Measurements from ENCODE around the gene MUC5B.

Gene MUC5B

DNA sequence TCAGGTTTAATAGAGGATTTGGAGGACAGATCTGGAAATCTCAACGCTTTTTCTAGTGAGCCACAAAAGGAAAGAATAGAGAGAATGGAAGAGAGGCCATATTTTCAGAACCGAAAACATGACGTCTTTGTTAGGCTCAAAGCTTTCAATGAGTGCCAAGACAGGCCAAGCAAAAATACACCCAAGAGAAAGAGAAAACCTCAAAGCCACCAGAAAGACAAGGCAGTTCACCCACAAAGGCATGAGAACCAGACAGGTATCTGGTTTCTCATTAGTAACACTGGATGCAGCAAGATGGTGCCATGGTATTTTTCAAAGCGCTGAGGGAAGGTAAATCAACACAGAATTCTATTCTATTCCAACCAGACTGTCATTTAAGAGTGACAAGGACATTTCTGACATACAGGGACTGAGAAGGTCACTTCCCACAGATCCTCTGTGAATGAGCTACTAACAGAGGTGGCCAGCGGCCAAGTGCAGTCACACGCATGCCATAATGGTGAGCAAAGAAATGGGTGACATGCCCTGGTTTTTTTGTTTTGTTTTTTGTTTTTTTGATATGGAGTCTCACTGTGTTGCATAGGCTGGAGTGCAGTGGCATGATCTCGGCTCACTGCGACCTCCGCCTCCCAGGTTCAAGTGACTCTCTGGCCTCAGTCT lies 44.7 kb downstream of the MUC5B start:
- DNase-seq (ENCODE audit: low read depth), result no peak

DNA sequence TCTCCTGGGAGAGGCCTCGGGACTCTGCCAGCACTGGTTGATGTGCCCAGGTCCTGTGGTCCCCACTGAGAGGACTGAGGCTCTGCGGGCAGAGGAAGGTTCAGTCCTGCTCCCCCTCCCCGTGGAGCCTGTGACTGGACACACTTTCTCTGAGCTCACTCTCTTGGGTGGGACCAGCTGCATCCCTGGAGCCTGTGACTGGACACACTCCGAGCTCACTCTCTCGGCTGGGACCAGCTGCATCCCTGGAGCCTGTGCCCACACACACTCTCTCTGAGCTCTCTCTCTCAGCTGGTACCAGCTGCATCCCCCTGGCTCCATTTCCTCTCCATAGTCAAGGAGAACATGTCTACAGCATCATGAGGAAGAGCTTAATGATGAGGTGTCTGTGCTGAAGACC lies 47.1 kb downstream of the MUC5B start:
- no peak for DNase-seq (ENCODE audit: low read depth)

DNA sequence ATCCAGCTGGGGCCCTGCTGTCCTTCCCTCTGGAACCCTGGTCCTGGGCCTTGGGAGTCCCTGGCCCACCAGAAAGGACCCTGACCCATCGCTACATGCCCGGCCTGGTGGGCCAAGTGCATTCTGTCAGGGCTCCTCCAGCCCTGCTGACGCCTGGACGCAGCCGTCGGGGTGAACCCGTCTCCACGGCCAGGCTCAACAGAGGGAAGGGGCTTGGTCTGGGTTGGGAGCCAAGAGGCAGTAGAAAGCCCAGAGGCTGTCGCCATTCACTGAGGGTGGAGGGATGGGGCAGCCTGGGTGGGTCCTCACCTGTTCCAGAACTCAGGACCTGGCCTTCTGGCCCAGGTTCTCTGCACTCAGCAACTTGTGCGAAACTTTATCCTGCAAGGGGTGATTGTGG lies 47.6 kb downstream of the MUC5B start:
- DNase-seq (ENCODE audit: low read depth), result no peak

DNA sequence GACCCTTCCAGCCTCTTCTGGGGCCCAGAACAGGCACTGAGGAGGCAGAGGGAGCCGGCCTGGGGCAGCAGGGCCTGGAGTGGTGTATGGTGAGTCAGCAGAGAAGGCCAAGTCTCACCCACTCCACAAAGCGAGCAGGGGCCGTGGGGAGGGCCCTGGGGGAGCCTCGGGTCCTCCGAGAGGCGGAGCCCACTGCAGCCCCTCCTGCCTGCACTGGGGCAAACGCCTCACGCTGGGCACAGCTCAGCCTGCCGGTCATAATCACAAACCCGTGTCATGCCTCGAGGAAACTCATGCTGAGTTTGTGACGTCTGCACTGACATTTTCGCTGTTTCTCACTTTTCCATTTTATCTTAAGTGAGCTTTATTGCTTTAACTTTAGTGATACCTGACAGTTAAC lies 48.1 kb downstream of the MUC5B start:
- DNase-seq (ENCODE audit: low read depth), result no peak

DNA sequence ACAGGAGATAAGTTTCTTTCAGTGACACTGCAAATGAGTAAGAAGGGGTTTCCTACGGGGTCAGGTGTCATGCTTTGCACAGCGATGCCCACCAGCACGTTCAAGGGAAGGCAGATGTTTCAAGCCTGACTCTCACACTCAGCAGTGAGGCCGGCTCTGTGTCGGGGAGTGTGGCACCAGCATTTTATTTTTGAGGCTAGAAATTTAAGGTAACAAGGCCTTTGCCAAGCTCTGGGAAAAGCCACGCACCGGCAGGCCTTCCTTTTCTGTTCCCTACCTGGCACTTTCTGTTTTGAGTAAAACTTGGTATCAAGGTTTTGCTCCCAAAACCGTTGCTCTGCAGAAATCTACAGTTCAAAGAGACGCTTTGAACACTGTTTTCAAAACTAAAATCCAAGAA lies 48.5 kb downstream of the MUC5B start:
- no peak for DNase-seq (ENCODE audit: low read depth)

DNA sequence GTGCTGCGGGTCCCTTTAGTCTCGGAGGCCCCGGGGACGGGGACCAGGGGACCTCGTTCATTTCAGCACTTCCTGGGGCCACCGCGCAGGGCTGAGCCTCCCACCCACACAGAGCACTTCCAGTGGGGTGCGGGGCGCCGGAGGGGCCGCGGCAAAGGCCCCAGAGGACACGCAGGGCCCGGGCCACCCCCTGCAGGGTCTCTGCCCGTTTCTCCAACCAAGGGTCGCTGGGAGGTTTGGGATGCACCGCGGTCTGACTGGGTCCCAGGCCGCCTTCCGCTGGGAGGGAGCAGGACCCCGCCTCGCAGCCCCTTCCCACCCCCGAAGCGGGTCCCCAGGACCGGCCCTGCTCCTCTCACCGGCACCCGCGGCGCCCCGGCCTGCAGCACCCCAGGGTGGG lies 49.1 kb downstream of the MUC5B start:
- DNase-seq (ENCODE audit: low read depth), result no peak

DNA sequence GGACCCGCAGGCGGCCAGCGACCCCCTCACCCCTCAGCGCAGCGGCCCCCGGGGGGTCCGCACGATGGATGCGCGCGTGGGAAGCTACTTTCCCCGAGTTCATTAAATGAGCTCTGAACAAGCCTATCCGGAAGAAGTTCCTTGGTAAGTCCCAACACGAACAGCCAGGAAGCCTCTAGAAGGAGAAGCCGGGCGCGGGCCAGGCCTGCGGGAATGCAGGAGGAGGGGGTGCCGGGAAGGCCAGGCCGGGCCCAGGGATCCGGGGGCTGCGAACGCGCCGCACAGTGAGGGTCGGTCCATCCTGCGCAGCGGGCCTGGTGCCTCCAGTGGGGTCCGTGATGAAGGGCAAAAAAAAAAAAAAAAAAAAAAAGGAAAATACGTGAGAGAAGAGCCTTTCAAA lies 49.7 kb downstream of the MUC5B start:
- no peak for DNase-seq (ENCODE audit: low read depth)

DNA sequence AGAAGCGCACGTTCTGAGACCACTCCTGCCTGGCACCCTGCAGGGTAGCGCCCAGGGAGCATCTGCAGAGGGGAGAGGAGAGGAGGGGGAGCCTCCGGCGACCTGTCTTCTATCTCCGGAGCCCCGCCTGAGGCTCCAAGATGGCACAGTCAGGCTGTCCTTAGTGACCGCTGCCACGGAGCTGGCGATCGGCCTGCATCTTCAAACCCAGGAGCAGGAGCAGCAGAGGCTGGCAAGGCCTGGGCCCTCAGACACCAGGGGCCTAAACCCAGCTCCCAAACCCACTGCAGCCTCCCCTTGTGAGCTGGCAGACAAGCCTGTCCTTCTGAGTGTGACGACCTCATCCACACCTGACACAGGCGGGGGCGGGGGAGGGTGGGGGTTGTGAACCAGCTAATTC lies 51.6 kb downstream of the MUC5B start:
- no peak for DNase-seq (ENCODE audit: low read depth)

DNA sequence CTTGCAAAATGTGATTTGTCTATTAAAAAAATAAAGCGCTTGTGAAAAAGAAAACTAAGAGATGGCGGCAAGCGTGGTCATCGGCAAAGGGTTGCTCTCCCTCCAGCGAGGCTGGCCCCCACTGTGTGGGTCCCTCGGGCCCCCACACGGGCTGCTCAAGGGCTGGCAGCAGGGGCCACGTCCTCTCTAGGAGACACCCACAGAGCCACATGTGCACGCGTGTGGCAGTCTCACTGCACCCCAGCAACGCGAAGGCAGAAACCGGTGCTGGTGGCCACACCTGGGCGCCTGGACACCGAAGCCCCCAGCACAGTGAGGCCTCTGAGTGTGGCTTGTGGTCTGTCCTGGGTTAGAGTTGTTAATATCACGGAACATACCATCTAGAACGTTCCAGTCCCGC lies 52.2 kb downstream of the MUC5B start:
- DNase-seq (ENCODE audit: low read depth), result no peak

DNA sequence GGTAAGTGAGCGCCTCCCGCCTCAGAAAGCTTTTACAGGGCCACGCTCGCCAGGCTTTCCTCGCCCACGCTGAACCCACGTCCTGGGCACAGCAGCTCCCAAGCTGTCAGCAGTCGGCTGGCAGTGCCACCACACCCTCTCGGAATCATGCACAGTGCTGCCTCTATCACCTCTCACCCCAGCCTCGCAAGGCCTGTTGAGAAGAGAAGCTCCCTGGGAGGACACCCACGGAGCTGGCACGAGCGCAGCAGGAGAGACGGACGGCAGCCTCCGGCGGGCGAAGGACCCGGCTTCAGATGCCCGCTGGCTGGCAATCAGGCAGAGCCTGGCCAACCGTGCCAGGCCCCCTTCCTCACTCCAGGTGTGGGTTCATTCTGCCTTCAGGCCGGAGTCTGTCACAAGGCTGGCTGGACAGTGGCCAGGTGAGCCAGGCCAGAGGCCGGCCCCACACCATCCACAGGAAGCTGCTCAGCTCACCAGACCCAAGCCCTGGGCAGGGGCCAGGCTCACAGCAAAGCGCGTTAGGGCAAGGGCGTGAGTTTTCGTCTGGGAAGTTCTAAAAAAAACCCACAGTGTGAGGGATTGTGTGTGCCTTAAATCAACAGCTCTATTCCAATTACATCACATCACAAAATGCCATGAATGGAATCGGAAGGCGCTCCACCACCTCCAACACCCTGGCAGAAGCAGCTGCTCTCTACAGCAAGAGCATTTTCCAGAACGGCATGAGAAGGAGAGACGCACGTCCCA lies 53.4 kb downstream of the MUC5B start:
- DNase-seq (ENCODE audit: low read depth), result no peak

DNA sequence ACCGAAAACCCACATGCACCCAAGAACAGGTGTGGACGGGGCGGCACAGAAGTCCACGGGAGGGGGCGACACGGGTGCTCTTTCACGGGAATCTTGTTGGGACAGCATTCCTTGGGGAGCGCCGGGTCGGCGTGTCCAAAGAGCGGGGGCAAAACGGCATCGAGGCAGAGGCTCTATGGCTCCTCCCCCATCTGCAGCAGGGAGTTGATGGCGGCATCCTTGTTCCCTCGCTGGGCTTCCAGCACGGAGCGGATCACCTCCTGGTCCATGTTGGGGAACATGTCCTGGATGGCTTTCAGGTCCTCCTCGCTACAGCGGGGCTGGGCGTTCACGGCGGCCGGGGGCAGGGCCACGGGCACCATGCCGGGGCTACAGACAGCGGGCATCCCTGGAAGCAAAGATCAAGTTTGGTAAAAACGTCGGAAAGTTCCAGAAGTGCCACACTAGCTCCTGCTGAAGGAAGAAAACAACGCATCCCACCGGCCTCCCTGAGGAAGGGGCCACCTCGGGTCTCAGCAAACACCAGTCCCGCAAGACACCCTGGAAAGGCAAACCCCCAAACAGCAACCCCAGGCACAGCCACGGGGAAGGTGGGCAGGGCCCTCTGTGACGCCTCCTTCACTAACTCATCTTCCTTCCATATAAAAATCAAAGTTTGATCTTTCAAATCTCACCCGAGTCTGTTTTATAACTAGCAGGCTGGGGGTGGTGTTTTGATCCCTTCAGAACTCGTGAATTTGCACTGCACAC lies 54.2 kb downstream of the MUC5B start:
- no peak for DNase-seq (ENCODE audit: low read depth)

DNA sequence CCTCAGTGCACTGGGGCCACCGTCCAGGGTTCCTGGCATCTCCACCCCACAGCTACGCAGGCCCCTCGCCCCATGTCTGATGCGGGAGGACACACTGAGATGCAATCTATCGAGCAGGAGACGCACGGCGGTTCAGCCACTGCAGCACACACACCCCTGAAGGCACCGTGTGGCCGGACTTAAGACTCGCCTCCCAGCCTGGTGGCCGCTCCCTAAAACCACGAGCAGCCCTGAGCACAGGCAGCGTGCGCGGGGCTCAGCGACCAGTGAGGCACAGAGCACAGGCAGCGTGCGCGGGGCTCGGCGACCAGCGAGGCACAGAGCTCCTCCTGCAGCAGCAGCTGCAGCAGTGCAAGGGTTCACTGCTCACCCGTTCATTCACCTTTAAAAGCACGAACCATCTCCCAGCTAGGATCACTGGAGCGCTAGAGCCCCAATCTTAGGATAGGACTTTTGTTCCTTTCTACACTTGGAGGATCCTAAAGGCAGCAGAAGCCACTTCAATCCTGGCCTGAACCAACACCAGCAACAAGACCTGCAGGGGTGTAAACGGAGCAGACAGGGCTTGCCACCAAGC lies 55.2 kb downstream of the MUC5B start:
- no peak for DNase-seq (ENCODE audit: low read depth)

DNA sequence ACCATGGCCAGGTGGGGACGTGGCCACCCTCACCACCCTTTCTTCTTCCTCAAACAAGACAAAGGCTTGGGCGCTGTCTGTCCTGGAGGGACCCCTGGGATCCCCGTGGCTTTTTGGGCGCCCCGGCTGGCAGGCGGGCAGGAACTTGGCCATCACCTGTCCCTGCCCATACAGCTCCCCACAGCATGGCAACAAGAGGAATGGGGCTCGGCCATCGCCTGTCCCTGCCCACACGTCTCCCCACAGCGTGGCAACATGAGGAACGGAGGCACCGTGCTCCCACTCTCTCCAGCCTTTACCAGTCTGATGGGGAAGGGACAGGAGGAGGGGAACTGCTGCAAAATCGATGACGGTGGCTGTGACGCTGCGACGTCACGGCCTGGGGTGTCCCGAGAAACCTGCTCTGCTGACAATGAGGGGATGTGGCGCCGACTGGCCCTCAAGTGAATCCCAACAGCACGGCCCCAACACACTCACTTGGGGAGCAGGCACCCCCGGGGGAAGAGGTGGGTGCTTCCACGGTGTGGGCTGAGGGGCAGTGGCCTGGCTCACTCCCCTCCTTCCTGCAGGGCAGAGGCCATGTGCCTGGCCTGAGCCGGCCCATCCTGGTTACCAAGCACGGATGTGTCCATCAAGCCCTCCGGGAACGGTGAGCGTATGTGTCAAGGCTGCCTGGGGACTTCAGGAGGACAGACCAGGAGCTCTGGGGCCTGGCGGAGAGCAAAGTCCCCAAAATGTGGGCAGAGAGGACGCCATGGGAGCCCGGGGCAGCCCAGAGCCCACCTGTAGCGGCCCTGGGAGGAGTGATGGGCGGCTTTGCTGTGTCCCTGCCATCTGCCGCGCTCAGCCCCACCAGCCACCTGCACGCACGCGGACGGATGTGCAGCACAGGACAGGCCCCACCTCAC lies 56.2 kb downstream of the MUC5B start:
- DNase-seq (ENCODE audit: low read depth), result no peak

DNA sequence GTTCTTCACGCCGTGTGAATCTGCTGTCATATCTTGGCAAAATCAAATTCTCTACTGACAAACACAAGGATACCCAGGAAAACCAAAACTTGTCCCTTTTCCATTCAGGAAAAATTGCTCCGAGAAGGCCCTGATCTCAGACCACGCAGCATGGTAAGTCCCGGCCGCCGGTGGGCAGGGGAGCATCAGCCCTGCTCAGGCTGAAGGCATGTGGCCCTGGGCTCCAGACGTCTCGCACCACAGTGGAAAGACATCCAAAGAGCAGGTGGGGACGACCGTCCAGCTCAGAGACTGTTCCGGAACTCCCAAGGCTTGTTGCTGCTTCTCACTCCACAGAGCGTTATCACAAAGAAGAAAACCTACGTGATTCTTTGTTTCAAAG lies 56.8 kb downstream of the MUC5B start:
- DNase-seq (ENCODE audit: low read depth), result no peak

DNA sequence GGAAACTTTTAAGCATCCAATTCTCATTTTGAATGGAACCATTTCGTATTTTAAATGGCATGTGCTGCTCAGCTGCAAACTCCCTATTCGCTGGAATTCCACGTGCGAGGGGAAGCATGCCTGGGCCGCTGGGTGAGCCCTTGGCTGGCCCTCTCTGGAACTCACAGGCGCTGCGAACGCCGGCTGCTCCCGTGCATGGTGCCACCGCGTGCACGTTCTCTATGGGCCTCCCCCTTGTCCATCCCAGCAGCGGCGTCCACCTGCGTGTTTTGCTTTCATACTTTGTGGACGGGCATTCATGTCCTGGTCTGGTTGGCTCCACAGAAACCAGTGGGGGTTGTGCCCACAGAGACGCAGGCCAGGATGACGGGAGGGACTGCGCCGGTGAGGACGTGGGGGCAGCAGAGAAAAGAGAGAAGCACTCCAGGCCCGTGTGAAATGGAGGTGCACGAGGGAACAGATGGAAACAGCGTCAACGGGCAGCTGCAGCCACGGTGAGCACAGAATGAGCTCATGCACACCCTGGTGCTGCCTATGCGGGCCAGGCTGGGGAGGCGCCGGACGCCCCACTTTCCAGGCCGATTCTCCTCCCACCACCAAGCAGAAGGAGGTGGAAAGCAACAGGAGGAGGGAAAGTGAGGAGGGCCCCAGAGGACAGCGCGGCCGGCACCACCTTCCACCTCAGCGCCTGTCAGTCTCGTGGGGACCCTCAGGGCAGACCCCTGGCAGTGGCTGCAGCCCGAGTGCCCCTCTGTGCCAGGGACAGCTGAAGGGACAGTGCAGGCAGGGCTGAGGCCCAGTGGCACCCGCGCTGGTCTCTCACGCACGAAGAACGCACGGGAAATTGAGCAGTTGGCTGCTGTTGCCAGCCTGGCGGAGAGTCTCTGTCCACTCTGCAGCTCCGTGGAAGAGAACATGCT lies 57.5 kb downstream of the MUC5B start:
- no peak for DNase-seq (ENCODE audit: low read depth)

DNA sequence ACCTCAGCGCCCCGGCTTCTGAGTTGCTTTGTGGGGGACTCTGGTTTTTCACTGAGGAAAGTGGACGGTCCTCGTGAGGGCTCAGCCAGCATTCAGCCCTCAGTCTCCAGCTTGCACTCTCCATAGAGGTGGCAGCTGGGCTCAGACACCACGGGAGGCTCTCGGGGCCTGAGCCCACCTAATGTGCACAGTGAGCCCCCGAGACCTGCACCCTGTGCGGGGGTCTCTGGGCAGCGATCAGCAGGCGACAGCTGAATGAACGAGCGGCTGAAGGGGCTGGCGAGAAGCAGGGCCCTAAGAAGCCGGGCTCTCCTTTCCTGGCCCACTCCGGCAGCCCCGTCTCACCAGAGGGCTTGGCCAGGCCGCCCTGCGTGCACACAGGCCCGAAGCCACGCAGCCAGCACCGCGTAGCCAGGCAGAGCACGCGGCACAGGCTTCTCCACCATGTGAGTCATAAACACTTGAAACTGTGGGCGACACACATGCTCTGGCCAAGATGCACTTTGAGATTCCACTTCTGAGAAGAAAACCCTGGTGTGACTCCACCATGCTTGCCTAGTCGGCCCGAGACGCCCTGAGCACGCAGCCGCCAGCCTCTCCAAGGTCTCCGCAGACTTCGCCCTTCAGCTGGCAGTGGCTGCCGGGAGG lies 58.6 kb downstream of the MUC5B start:
- no peak for DNase-seq (ENCODE audit: low read depth)

DNA sequence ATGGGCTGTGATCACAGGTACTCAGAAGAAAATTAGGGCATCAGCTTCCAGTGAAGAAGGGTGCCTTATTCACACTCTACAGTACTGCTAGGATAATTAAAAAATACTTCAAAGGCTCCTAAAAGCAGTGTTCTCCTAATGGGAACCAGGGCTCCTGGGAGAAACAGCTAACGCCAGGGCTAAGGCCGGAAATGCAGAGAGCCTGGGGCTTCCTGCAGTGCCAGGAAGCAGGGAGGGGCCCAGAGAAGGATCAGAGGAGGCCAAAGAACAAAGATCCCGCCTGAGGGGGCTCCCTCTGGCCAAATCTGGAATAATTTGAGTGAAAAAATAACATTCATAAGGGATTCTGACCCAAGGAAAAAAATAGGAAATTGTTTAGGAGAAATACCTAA lies 59.1 kb downstream of the MUC5B start:
- no peak for DNase-seq (ENCODE audit: low read depth)

DNA sequence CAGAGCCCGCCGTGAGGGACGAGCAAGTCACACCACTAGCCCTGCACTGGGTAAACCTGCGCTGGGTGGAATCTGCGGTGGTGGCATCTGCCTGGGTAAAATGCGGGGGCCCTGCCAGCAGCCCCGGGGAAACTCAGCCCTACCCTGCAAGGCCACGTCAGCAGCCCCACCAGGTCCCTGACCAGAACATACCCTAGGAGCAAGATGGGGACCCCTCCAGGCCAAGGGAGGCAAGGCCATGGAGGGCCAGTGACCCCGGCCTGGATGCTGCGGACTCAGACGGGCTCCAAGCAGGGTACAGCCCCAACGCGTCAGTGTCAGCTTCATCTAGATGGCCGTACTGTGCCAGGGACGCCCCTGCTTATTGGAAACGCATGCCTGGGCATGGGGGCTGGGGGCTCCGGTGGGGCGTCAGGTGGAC lies 60.2 kb downstream of the MUC5B start:
- DNase-seq (ENCODE audit: low read depth), result no peak

DNA sequence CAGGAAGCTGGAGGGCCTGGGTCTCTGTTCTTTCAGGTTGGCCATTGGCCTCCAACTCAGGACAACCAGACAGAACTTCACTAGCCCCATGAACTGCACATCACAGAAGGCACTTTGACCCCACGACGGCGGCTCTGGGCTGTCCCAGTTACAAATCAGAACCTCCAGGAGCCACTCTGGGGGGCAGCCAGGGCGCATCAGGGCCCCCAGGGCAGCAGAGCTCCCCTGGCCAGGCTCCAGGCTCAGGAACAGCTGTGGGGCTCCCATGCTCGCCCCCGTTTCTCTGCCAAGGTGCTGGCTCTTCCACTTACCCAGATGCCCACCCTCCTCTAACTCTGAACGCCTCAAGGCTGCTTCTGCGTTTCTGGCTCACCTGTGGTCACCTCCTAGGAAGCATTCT lies 61.0 kb downstream of the MUC5B start:
- DNase-seq (ENCODE audit: low read depth), result no peak

DNA sequence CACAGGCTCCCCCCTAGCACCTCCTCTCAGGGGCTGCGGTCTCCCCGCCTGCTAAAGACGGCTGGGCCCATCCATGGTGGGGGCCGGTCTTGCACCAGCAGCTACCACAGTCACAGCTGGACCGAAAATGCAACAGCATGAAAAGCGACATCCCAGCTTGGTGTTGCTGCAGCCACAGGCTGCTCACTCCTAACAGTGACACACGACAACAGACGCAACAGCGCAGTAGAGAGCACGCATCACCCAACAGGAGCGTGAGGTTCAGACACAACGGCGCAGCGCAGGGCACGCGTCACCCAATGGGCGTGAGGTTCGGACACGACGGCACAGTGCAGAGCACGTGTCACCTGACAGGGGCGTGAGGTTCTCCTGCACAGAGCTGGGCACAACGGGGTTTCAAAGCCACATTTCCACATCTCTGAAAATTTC lies 62.5 kb downstream of the MUC5B start:
- no peak for DNase-seq (ENCODE audit: low read depth)

Measured in stimulated activated CD8-positive, alpha-beta memory T cell treated with anti-CD3 and anti-CD28 coated beads, Interleukin-15, amount 100 ng/mL, for 24 hours (primary cell).